Hindlimb muscle (tissue), 1 donor: Measurements from ENCODE around the gene CAPG. TPM values are rescaled to one million over a fixed set of nuclear protein-coding genes. Genes with fewer than 3 reads are reported as not detected.
"Not testable (repeated sequence)": the region's sequence is repeated elsewhere in the genome, so short reads cannot be mapped to it uniquely, and the experiment has no call there.

ENCODE experiments used
- DNase-seq: peaks from one replicate; pipeline ENCODE4 v3.0.0-alpha.2; 2013
- polyA plus RNA-seq: library from polyadenylated mRNA; unstranded; fragments of 120-200 nt; gene quantifications from one replicate; pipeline ENCODE4 v1.2.1, GENCODE V29; 2013; ENCODE audit not compliant: insufficient read length

CAPG gene
- polyA plus RNA-seq, 1 donor: 16.8 TPM

GRCh38 chr2:85420536-85421259 is 10.5 kb upstream of the CAPG start:
- DNase-seq: peak; percentile 86

DNA sequence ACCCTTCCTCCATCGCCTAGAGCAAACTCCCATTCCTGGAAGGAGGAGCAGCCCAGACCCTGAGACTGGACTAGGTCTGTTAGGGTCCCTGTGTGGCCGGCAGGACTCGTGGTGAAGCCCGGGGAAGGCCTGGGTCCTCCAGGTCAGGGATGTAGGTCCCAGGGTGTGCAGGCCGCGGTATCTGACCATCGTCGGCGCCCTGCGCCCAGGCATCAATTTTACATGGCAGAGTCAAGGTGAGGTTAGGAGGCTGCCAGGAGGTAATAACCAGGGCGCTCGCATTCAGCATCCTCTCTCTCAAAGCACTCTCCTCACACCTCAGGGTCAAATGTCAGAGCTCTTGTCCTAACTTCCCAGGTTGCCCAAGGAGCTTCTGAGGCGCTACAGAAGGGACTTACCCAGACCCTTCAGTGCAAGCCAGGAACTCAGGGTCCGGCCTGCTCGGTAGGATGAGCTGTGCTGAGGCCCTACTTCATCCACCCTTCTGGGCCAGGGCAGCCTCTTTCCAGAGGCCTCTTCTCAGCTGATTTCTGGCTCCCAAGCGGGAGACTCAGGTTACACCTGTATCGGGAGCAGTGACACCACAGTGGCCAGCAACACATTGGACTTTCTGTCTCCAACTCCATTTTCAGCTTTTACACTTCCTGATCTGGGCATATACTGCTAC is 9.0 kb upstream of the CAPG start:
- no peak for DNase-seq

DNA sequence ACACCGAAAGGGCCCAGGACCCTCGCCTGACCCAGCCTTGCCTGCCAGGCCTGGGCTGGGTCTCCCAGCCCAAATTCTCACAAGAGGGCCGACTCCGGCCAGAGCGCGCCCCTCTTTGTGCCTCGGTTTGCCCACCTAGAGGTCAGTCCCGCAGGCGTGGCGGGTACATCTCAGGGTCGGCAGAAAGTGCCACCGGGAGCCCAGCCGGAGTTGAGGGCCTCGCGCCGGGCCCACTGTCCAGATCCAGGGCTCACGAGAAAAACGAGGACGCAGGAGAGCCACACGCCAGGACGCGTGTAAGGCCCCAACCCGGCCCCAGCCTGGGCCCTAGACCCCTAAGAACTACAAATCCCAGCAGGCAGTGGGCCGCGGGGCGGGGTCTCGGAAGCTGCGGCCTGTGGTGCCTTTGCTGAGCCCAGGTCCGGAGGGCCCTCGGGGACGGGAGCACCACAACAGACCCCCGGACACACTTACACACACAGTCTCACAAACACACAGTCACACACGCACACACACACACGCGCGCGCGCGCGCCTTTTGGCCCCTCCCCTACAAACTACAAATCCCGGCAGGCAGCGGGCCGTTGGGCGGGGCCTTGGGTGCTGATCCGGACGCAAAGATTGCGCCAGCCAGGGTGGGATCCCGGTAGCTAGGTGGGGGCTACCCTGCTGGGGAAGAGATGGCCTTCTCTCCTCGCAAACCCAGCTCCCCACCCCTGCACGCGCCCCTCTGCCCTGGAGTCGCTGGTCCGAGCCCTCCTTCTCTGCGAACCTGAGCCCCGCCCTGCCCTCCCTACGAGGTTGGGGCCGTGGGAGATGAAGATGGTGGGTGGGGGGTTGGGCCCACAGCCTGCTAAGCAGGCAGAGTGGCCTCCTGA is 8.2 kb upstream of the CAPG start, which contains the start of gene SH2D6:
TSS of gene SH2D6 (plus strand) at position 583 of the 877 bp plus-strand sequence. CDS start 10,752 bp downstream, outside the sequence.
- peak; percentile 91 for DNase-seq

DNA sequence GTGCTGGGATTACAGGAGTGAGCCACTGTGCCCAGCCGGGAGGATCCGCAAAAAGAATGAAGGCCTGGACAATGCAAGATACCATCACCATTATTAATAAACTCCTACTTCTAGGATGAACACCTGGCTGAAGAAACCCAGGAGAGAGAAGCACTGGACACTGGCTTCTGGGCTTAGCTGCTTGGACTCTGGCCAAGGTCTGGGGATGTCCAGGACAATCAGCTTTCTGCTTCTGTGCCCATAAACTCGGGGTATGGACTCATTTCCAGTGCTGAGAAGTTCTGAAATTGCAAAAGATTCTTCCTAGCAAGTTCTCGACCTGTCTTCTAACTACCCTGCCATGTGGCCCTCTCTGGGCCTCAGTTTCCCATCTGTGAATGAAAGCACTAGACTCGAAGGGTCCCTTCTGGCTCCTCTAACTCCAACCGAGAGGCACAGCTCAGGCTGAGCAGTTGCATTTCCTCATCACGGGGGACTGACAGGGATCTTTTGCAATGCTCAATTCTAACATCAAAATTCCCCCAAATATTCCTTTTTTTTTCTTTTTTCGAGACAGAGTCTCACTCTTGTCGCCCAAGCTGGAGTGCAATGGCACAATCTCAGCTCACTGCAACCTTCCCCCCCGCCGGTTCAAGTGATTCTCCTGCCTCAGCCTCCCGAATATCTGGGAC is 5.9 kb upstream of the CAPG start:
- no peak for DNase-seq

DNA sequence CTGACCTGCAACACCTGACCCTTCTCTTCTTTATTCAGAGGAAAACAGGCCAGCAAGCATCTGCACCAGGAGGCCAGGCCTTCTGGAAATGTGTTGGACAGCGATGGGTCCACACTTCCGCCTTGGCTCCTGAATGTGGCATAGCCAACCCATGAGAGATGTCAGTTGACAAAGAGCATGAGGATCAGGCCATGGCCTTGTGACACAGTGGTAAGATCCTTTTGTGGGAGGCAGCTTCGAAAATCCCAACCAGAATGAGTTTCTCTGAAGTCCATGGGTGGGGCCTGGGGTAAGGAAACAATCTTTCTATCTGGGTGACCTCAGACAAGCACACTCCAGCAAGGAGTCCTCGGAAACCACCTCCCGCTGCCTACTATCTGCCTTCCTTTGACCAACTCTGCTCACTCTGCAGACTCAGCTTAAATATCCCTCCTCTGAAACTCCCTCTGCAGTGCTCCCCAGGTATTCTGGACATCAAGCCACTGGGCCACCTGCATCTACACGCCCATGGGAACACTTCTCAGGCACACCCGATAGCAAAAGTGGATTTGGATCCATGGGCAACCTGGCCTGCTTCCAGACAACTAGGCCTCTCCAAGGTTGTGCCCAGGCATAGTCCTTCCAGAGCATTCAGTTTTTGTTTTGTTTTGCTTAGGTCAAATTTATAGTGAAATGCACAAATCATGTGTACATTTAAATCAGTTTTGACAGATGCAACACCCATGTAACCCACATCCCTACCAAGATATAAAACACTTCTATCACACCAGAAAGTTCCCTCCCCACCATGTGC is 4.8 kb upstream of the CAPG start:
- DNase-seq: no peak

DNA sequence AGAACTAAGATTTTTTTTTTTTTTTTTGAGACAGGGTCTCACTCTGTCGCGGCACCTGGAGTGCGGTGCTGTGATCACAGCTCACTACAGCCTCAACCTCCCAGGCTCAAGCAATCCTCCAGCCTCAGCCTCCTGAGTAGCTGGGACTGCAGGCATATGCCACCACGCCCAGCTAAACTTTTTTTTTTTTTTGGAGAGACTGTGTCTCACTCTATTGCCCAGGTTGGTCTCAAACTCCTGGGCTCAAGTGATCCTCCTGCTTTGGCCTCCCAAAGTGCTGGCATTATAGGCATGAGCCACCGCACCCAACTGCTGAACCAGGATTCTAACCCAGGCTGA is 4.2 kb upstream of the CAPG start:
- DNase-seq: not testable (repeated sequence)

- DNase-seq: no peak
These were observed 3.6 kb upstream of the CAPG start for GRCh38 chr2:85413592-85414420.

DNA sequence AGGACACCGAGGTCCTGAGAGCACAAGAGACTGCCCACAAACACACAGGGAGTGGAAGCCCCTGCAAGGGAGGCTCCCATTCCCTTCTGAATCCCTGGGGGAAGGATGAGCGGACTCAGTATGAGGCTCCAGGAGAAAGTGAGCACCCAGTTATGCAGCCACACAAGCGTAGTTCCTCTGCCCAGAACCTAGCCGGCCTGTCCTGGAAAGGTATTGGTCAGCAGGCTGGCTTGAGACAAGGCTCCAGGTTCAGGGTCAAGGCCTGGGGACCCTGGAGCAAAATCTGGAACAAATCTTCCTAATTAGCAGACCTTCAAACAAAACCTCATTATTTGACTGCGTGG is 1.2 kb upstream of the CAPG start:
- no peak for DNase-seq

DNA sequence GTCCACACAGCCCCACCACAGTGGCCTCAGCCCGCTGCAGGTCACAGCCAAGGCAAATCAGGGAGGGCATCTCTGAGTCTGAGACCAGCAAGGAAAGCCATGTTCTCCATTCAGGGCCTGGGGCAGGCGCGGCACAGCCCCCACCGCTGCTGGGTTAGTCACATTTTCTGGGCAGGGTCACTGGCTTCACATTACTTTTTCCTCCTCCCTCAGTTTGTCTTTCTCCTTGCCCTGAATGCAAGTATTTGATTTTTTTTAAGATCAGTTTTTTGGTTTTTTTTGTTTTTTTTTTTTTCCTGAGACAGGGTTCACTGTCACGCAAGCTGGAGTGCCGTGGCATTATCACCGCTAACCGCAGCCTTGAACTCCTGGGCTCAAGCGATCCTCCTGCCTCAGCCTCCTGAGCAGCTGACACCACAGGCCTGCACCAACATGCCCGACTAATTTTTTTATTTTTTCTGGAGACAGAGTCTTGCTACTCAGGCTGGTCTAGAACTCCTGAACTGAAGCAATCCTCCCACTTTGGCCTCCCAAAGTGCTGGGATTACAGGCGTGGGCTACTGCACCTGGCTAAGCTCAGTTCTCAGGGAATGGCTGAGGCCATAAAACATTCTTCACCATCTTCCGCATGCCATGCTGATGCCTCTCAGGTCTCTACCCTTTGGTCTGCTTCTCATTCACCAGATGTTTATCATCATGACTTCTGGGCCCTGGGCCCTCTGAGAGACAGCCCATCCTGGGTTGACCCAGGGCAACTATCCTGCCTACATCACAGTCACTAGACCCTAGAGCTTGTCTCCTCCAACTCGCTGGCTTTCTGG is 628 bp upstream of the CAPG start:
- no peak for DNase-seq

DNA sequence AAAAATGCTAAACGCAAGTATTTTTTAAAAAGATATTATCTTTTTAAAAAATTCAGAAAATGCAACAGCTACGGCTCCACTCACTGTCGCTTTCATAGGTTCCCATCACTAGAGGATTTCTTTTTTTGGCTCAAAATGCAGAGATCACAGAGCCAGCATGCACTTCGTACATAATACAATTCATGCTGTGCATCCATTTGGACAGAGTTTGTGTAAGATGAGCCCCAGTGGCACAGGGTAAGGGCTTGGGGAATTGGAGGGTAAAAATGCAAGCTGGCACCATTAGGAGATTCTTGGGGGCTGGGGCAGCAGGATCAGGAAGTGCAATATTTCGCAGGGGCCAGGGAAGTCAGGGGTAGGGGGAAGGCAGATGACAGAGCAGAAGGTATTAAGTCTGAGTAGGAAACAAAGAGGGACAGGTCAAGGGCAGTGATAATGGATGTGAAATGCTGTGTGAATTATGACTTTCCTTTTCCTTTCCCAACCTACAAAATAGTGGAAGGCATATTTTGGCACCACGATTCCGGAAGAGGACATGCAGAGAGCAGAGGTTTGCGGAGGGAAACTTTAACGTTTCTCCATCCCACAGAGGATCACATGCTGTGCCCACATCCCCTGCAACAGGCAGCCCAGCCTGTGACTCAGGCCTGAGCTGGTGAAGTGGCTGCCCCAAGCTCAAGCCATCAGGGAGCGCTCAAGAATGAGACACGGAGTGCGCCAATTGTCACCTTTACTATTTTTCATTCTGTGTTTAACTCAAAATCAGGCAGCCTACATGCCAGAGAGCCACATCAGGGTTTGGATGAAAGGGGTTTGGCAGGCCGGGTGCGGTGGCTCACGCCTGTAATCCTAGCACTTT is 4.7 kb downstream of the CAPG start:
- DNase-seq: no peak

GRCh38 chr2:85401844-85402243 is 8.3 kb downstream of the CAPG start:
- no peak for DNase-seq

DNA sequence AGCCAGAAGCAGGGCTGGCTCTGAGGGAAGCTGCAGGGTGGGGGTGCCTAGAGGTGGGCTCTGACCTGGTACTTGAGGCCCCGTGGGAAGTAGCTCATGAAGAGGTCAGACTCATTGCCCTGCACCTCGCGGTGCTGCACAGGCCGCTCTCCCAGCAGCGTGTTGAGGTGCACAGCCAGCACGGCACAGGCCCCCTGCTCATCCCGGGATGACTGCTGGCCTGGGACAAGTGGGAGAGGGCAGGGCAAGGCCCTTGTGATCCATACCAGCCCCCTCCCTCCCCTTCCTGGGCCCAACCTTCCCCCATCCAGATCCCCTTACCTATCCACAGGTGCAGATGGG is 8.7 kb downstream of the CAPG start:
- DNase-seq: no peak

DNA sequence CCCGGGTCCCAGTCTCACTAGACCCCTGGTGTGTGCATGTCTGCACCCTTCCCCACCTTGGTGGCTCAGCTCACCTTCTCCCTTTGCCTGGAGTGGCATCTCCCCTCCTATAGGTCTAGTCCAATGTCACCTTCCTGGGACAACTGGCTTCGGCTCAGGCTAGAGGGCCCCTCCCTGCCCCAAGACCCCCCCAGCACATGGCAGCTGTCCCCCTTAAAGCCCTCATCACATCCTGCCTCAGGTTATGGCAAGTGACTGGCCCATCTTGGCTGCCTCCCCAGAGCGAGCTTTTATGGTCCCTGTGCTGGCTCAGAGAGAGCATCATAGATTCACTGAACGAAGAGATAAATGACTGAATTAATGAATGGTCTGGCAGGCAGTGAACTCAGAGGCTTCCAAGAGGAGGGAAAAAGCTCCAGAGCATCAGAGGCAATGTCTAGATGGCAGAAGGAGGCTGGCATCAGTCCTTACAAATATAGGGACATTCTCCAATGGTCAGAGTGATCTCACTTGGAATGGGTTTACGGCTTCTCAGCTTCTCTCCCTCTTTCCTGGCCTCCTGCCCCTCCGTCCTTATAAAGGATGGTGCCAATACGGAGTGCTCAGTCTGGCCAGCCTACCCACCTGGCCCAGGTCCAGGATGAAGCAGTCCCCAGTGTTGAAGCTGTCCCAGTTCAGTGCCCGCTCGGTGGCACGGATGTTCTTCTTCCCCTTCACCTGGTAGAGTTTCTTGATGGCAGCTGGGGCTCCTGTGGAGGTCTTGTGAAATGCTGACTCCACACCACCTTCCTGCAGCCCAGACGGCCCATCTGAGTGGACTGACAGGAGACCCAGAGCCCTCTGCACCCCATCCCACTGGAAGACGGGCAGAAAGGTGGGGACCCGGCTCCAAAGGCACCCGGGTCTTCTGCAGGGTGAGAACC is 9.4 kb downstream of the CAPG start:
- DNase-seq: no peak

DNA sequence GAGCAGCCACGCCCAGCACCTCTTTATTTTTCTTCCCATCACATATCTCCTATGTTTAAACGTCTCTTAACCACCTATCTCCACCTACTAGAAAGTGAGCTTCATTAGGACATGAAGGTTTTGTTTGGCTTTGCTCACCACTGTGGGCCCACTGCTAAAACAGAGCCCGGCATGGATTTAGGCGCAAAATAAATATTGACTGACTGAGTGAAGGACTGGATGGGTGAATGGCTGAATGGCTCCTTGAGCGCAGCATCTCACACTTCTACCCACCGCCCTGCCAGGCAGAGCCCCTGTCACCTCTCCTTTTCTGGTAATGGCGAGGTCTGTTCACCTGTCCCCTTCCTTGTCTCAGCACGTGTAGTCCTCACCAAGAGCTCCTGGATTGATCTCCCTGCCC is 10.1 kb downstream of the CAPG start:
- no peak for DNase-seq

DNA sequence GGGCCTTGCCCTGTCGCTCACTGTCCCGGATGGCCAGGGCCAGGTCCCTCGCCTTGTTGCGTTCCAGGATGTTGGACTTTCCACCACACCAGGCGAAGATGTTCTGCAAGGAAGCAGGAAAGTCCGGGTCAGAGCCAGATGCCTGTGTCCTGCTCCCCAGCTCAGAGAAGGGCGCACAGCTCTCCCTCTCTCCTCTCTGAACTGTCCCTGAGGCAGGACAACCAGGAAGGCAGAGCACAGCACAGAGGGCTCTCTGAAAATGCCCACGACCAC is 11.0 kb downstream of the CAPG start:
- DNase-seq: no peak

DNA sequence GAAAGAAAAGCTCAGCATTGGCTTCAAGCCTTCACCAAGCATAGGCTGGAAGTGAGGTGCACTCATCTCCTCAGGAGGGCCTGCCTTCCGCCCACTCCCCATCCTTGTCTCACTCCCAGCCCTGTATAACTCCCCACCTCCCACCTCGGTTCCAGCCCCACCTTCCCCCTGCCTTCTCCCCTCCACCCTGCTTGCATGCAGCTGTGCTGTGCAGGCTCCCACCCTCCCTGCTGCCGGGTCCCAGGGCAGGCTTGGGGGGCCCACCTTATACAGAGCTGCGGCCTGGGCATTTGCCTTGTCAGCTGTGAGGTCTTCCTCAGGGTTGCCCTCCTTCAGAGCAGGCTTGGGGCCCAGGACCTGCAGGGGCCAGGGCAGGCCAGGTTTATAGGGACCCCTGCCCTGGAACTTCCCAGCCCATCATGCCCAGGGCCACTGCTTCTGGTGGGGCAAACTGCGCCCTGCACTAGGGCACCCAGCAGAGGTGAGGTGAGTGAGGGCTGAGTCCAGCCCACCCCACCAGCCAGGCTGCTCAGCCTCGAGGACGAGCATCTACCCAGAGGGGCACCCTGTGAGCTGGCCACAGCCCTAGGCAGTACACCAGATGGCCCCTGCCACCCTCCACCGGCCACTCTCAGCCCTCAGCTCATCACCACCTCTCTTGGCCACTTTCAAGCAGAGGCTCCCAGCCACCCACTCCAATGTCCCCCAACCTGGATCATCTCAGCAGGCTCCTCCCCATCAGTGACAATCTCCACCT is 11.6 kb downstream of the CAPG start:
- DNase-seq: no peak

- no peak for DNase-seq
These were observed 12.2 kb downstream of the CAPG start for GRCh38 chr2:85397925-85398331.
